ENCODE data around the gene CSN3.
A peak's percentile ranks its signal among the peaks of the same experiment; 100 is the strongest.
"Not testable (repeated sequence)": the region's sequence is repeated elsewhere in the genome, so short reads cannot be mapped to it uniquely, and the experiment has no call there.

Gene CSN3, protein sequence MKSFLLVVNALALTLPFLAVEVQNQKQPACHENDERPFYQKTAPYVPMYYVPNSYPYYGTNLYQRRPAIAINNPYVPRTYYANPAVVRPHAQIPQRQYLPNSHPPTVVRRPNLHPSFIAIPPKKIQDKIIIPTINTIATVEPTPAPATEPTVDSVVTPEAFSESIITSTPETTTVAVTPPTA

GRCh38 chr4:70242297-70242696 is at the start of gene CSN3:
Gene CSN3, plus strand, starts transcription at chr4:70242597. Its CDS starts 2,223 bp downstream, at chr4:70244820.
- DNase-seq (ENCODE audit: low spot score) = not testable (repeated sequence)

GRCh38 chr4:70192895-70193294 is 49.5 kb upstream of the CSN3 start:
- DNase-seq (ENCODE audit: low spot score) = no peak

- DNase-seq (ENCODE audit: low spot score) = no peak
These were observed 47.0 kb upstream of the CSN3 start, which contains the start of gene ODAM for GRCh38 chr4:70195425-70195824. Gene ODAM, plus strand, starts transcription at chr4:70195725. Its CDS starts 819 bp downstream, at chr4:70196544.

GRCh38 chr4:70196857-70197256 is 45.5 kb upstream of the CSN3 start:
- DNase-seq (ENCODE audit: low spot score) = no peak

GRCh38 chr4:70197842-70198241 is 44.6 kb upstream of the CSN3 start:
- no peak for DNase-seq (ENCODE audit: low spot score)

DNA sequence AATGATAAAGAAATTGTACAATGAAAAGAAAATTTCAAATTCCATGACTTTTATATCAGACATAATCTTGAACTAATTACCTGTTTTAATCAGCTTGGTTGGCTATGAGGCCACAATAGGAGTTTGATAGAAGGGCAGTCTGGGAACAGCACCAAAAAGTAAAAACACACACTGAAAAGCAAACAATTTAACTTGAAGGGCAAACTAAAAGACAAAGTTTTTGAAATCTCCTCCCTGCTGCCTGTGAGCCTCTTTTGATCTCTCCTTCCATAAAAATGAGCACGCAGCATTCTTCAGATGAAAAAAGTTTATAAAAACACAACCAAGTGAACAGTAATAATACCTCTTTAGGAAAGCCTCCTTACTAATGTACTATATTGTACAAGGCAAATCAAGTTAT is 38.8 kb upstream of the CSN3 start:
- no peak for DNase-seq (ENCODE audit: low spot score)

DNA sequence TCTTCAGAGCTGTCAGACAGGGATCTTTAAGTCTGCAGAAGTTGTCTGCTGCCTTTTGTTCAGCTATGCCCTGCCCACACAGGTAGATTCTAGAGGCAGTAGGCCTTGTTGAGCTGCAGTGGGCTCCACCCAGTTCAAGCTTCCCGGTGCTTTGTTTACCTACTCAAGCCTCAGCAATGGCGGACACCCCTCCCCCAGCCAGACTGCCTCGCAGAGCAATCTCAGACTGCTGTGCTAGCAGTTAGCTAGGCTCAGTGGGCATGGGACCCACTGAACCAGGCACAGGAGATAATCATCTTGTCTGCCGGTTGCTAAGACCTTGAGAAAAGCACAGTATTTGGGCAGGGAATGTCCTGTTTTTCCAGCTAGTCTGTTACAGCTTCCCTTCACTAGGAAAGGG is 29.6 kb upstream of the CSN3 start:
- not testable (repeated sequence) for DNase-seq (ENCODE audit: low spot score)

- not testable (repeated sequence) for DNase-seq (ENCODE audit: low spot score)
These were observed 26.3 kb upstream of the CSN3 start for GRCh38 chr4:70216109-70216508.

- DNase-seq (ENCODE audit: low spot score) = not testable (repeated sequence)
These were observed 25.8 kb upstream of the CSN3 start for GRCh38 chr4:70216550-70216949.

GRCh38 chr4:70221389-70221788 is 21.0 kb upstream of the CSN3 start:
- DNase-seq (ENCODE audit: low spot score) = not testable (repeated sequence)

DNA sequence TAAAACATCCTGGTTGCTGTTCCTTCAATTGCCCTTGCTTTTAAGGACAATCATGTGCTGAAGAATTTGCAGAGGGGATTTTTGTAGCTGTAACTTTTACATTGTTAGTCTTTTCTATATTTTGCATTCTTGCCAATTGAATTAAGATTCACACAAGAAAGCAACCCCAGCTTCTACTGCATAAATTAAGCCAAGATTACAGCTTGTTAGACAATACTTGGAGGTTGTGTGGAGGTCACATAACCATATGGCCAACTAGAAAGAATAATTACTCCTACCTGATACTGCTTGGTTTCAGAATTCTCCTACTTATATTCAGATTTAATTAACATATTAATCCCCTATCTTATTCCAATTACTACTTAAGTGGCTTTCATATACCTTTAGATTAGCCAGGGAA is 20.6 kb upstream of the CSN3 start:
- DNase-seq (ENCODE audit: low spot score) = not testable (repeated sequence)

DNA sequence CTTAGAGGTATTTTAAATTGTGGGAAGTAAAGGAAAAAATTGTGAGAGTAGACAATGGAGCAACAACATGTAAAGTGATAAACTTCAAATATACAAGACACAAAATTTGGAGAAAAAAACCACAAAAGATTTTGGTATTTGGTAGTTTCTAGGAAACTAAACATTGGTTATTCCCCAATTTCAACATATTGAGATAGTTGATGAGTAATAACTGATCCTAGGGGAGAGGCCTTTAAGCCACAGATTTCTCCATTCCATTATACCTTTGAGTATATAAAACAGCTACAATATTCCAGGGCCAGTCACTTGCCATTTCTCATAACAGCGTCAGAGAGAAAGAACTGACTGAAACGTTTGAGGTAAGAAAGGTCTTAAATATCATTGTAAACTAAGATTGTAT is 16.6 kb upstream of the CSN3 start, which contains the start of gene FDCSP:
TSS of gene FDCSP (plus strand) at position 301 of the 400 bp plus-strand sequence. CDS start 5,071 bp downstream, outside the sequence.
- DNase-seq (ENCODE audit: low spot score) = no peak

DNA sequence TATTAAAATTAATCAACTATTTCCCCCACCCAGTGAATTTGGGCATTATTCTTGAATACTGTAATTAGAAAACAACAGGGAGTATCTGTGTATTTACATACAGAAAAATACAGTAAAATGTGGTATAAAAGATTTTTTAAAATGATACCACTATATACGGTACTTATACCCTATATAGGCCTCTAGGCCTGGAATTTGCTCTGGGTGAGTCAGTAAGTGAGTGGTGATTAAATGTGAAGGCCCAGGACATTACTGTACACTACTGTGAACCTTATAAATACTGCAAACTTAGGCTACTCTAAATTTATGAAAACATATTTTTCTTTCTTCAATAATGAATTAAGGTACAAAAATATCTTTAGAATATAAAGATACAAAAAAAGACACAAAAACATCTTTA is 6.3 kb upstream of the CSN3 start:
- DNase-seq (ENCODE audit: low spot score) = no peak

- no peak for DNase-seq (ENCODE audit: low spot score)
These were observed 3.1 kb upstream of the CSN3 start for GRCh38 chr4:70239131-70239883.

GRCh38 chr4:70239884-70240591 is 2.4 kb upstream of the CSN3 start:
- DNase-seq (ENCODE audit: low spot score) = no peak

- DNase-seq (ENCODE audit: low spot score) = no peak
These were observed 694 bp downstream of the CSN3 start for GRCh38 chr4:70243091-70243490.

DNA sequence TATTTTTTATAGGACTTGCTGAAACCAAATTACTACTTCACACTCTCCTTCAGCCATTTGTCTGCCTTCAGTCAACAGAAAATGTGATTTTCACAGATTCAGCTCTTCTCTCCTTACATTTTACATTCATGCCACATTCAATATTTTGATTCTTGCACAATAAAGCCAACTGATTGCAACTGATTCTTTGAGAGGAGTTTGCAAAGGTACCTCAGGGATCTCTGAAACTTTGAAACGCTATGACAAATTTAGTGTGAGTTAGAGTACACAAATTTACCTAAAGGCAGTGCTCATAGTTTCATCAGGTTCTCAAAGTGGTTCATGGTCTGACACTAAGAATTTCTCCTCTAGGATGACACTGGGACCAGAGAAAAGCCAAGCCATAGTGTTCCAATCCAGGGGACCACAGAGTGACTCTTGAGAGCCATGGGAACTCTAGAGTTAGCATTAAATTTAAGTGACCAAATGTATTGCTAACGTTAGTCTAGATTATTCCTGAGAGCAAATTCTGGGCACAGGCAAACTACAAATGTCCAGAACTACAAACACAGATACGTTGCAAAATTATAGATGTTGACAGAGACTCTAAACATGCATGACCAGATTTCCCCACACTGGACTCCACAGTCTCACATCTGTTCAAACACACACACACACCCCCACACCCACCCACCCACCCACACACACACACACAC is 9.0 kb downstream of the CSN3 start:
- no peak for DNase-seq (ENCODE audit: low spot score)

DNA sequence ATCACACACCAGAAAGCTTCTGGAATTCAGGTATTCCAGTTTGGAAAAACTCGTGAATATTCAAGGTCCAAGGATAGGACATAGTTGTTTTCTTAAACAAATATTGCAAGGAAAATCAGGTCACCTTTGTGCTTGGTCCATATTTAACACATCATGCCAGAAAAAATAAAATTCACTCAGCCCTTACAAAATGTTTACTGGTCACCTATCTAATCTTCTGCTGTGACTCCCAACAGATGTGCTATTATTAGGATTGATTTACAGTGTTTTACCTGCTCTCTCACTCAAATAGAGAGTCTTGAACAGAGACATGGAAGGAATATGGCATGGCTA is 9.5 kb downstream of the CSN3 start:
- DNase-seq (ENCODE audit: low spot score) = no peak

- no peak for DNase-seq (ENCODE audit: low spot score)
These were observed 27.3 kb downstream of the CSN3 start for GRCh38 chr4:70269674-70270073.

DNA sequence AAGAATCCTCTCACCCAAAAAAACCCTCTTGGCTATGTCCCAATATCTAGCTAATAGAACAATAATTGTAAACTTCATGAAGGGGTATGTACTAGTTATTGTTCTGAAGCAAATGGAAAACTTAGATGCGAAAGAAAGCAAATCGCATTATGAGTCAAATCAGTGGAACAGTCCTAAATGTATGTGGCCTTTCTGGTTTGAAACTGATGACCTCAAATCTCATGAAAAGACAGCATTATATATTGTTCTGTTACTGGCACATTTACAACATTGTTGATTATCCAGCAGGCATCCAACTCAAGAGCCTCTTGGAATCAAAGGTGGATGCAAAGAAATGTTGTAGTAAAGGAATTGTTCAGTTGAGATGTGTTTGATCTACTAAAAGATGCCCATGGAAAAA is 34.7 kb downstream of the CSN3 start:
- DNase-seq (ENCODE audit: low spot score) = peak; percentile 2

GRCh38 chr4:70280567-70280966 is 38.2 kb downstream of the CSN3 start:
- DNase-seq (ENCODE audit: low spot score) = no peak

DNA sequence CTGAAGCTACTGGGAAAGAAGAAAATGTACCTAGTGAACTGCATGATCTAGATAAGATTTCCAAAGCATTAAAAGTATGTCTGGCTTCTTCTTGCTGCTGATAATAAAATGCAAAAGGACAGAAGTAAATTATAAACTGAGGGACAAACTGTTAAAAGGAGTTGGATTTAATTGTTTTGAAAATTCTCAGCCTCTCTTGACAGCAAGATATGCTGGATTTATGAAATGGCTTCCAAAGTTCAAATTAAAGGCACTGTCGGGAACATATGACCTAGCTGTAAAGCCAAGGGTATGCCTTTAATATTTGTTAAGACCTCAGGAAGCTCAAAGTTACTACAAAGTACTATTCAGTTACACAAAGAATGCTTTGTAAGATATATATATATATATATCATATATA is 46.3 kb downstream of the CSN3 start:
- no peak for DNase-seq (ENCODE audit: low spot score)
